ENCODE measurements around the gene MYOG.

Gene MYOG

DNA sequence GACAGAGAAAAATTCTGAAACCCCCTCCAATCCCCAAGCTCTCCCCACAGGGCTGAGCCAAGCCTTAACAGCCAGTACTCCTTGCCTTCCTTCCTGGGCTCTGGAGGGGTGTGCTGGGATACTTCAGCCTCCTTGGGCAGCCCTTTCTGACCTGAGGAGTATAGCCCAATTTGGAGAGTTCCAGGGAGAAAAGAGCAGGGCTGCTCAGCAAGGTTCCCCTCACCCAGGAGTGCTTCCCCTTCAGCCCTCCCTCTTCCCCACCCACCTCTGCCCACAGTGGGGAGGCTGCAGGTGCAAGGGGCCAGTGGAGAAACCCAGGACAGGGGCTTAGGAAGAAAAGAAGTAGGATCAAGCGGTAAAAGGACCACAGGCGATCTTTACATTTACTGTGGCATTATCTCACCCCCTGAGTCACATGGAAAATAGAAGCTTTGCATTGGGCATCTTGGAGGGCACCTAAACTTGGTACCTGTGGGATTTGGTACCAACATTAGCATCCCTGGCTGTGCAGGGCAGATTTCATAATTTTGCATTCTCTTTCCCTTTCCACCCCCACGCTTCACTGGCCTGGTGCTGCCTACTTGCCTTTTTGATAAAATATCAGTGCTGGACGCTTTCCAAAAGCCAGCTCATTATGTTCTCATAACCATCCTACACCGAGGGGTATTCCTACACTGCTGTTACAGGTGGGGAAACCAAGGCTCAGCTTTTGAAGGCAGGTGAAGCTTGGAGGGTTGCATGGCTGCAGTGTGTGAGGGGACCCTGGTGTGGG lies 38.9 kb upstream of the MYOG start:
- peak; percentile 9; the same call in 1 of the 3 replicates for ATAC-seq

DNA sequence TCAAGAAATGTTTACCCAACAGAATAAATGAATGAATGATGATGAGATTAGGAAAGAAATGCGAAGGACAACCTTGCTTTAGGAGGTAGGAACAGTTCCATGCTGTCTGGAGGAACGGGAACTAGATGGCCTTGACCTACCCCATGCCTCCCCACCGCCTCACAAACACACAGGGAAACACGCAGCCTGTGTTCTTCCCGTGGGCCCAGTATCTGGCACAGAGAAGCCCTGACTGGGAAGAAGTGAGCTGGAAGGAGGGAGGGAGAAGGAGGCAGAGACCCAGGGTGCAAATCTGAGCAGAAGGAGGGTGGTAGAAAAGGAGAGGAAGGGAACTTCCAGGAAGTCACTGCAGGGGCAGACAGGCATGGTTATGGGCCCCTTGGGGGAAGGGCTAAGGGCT lies 38.2 kb upstream of the MYOG start:
- ATAC-seq = no peak
- TF ChIP-seq, protein P1, sequence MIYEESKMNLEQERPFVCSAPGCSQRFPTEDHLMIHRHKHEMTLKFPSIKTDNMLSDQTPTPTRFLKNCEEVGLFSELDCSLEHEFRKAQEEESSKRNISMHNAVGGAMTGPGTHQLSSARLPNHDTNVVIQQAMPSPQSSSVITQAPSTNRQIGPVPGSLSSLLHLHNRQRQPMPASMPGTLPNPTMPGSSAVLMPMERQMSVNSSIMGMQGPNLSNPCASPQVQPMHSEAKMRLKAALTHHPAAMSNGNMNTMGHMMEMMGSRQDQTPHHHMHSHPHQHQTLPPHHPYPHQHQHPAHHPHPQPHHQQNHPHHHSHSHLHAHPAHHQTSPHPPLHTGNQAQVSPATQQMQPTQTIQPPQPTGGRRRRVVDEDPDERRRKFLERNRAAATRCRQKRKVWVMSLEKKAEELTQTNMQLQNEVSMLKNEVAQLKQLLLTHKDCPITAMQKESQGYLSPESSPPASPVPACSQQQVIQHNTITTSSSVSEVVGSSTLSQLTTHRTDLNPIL (CRISPR knock-in tag; IDR thresholded peaks at IDR 0.05; ENCODE audit: low read depth) = no peak
- TF ChIP-seq BACH2 (CRISPR knock-in tag; IDR thresholded peaks at IDR 0.05; ENCODE audit: borderline replicate concordance) (no peak), RARB (CRISPR knock-in tag; IDR thresholded peaks at IDR 0.05) (no peak), CSDC2 (CRISPR knock-in tag; IDR thresholded peaks at IDR 0.05) (no peak), ARNTL (CRISPR knock-in tag; IDR thresholded peaks at IDR 0.05; ENCODE audit: borderline replicate concordance, low read depth) (no peak), ZC3H10 (CRISPR knock-in tag; IDR thresholded peaks at IDR 0.05) (no peak), TCF4 (CRISPR knock-in tag; IDR thresholded peaks at IDR 0.05; ENCODE audit: borderline replicate concordance) (no peak), SNAI2 (CRISPR knock-in tag; IDR thresholded peaks at IDR 0.05) (no peak), ZNF565 (CRISPR knock-in tag; conservative IDR thresholded peaks at IDR 0.05; ENCODE audit: low read depth) (no peak)

More for the DNA sequence above, 38.9 kb upstream of the MYOG start:
- TF ChIP-seq GLIS3 (CRISPR knock-in tag; IDR thresholded peaks at IDR 0.05) (no peak), ZC3H10 (CRISPR knock-in tag; IDR thresholded peaks at IDR 0.05) (no peak), TOX (CRISPR knock-in tag; IDR thresholded peaks at IDR 0.05; ENCODE audit: borderline replicate concordance) (no peak), PPARA (CRISPR knock-in tag; IDR thresholded peaks at IDR 0.05; ENCODE audit: borderline replicate concordance) (no peak), ISL1 (CRISPR knock-in tag; IDR thresholded peaks at IDR 0.05) (no peak)

DNA sequence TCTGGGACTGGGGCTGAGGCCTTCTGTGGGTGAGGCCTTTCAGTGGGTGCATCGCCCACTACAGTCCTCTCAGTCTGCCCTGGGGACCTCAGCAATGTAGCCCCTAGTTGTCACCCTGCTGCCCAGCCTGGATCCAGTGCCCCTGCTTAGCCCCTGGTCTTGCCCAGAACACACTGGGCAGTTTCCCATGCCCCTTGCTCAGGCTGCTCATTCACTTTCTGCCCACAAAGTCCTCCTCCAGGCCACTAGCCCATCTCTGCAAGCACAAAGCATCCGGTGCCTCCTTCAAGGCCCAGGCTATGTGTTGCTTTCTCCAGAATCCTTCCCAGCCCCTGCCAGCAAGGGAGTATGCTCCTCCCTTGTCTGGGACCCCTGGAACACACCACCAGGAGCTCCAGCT lies 36.3 kb upstream of the MYOG start:
- ATAC-seq = no peak
- TF ChIP-seq OSR1 (CRISPR knock-in tag; IDR thresholded peaks at IDR 0.05) (no peak), RARB (CRISPR knock-in tag; IDR thresholded peaks at IDR 0.05) (no peak), ZNF8 (CRISPR knock-in tag; IDR thresholded peaks at IDR 0.05) (no peak), TOX (CRISPR knock-in tag; IDR thresholded peaks at IDR 0.05; ENCODE audit: borderline replicate concordance) (no peak), ISL1 (CRISPR knock-in tag; IDR thresholded peaks at IDR 0.05) (no peak)
- TF ChIP-seq, protein P1 (CRISPR knock-in tag; IDR thresholded peaks at IDR 0.05; ENCODE audit: low read depth) = no peak
- TF ChIP-seq, protein P2, sequence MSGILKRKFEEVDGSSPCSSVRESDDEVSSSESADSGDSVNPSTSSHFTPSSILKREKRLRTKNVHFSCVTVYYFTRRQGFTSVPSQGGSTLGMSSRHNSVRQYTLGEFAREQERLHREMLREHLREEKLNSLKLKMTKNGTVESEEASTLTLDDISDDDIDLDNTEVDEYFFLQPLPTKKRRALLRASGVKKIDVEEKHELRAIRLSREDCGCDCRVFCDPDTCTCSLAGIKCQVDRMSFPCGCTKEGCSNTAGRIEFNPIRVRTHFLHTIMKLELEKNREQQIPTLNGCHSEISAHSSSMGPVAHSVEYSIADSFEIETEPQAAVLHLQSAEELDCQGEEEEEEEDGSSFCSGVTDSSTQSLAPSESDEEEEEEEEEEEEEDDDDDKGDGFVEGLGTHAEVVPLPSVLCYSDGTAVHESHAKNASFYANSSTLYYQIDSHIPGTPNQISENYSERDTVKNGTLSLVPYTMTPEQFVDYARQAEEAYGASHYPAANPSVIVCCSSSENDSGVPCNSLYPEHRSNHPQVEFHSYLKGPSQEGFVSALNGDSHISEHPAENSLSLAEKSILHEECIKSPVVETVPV (CRISPR knock-in tag; IDR thresholded peaks at IDR 0.05) = no peak
- TF ChIP-seq, protein P3, sequence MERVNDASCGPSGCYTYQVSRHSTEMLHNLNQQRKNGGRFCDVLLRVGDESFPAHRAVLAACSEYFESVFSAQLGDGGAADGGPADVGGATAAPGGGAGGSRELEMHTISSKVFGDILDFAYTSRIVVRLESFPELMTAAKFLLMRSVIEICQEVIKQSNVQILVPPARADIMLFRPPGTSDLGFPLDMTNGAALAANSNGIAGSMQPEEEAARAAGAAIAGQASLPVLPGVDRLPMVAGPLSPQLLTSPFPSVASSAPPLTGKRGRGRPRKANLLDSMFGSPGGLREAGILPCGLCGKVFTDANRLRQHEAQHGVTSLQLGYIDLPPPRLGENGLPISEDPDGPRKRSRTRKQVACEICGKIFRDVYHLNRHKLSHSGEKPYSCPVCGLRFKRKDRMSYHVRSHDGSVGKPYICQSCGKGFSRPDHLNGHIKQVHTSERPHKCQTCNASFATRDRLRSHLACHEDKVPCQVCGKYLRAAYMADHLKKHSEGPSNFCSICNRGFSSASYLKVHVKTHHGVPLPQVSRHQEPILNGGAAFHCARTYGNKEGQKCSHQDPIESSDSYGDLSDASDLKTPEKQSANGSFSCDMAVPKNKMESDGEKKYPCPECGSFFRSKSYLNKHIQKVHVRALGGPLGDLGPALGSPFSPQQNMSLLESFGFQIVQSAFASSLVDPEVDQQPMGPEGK (CRISPR knock-in tag; IDR thresholded peaks at IDR 0.05; ENCODE audit: borderline replicate concordance) = no peak

DNA sequence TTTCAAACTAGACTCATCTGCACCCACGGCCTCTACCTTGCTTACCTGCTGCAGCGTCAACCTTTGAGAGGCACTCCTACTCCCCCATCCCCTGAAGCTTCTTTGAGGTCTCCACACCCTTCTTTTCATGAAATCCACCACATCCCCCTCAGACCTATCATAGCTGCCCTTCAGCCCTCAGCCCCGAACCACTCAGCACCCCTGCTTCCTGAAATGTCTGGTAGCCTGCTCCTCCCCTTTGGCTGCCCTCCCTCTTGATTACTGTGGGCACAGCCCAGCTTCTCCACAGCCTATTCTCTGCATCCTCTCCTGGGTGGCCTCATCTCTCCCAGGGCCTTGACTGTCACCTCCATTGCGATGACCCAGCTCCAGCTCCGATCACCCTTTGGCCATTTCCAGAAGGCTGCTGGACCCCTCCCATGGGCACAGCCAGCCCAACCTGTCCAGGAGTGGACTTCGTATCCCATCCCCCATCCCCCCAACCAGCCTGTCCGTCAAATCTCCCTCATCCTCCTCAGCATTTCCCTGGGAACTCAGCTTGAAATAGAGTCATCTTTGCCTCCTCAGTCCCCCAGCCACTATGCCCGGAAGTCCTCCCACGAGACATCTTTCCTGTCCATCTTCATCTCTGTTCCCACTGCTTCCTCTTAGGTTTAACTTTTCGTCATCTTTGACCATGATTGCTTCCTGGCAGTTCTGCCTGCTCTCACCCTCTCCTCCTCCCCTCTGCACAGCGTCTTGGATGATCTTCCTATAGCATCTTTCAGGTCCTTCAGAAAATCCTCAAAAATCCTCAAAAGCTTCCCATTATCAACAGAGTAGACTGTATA lies 35.6 kb upstream of the MYOG start:
- no peak for ATAC-seq
- no peak for TF ChIP-seq ZNF8 (CRISPR knock-in tag; IDR thresholded peaks at IDR 0.05)
- TF ChIP-seq, protein P4, sequence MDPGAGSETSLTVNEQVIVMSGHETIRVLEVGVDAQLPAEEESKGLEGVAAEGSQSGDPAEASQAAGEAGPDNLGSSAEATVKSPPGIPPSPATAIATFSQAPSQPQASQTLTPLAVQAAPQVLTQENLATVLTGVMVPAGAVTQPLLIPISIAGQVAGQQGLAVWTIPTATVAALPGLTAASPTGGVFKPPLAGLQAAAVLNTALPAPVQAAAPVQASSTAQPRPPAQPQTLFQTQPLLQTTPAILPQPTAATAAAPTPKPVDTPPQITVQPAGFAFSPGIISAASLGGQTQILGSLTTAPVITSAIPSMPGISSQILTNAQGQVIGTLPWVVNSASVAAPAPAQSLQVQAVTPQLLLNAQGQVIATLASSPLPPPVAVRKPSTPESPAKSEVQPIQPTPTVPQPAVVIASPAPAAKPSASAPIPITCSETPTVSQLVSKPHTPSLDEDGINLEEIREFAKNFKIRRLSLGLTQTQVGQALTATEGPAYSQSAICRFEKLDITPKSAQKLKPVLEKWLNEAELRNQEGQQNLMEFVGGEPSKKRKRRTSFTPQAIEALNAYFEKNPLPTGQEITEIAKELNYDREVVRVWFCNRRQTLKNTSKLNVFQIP (CRISPR knock-in tag; IDR thresholded peaks at IDR 0.05; ENCODE audit: borderline replicate concordance, low read depth) = no peak
- TF ChIP-seq CSDC2 (CRISPR knock-in tag; IDR thresholded peaks at IDR 0.05) = no peak
- TF ChIP-seq ARNTL (CRISPR knock-in tag; IDR thresholded peaks at IDR 0.05; ENCODE audit: borderline replicate concordance, low read depth) = no peak
- no peak for TF ChIP-seq SNAI2 (CRISPR knock-in tag; IDR thresholded peaks at IDR 0.05)
- TF ChIP-seq ZFP3 (CRISPR knock-in tag; IDR thresholded peaks at IDR 0.05) = no peak
- TF ChIP-seq, protein P2 (CRISPR knock-in tag; IDR thresholded peaks at IDR 0.05) = no peak
- TF ChIP-seq TCF4 (CRISPR knock-in tag; IDR thresholded peaks at IDR 0.05; ENCODE audit: borderline replicate concordance) = no peak
- no peak for TF ChIP-seq ZC3H10 (CRISPR knock-in tag; IDR thresholded peaks at IDR 0.05)
- TF ChIP-seq, protein P3 (CRISPR knock-in tag; IDR thresholded peaks at IDR 0.05; ENCODE audit: borderline replicate concordance) = no peak
- no peak for TF ChIP-seq PPARA (CRISPR knock-in tag; IDR thresholded peaks at IDR 0.05; ENCODE audit: borderline replicate concordance)
- TF ChIP-seq, protein P1 (CRISPR knock-in tag; IDR thresholded peaks at IDR 0.05; ENCODE audit: low read depth) = no peak
- no peak for TF ChIP-seq OSR1 (CRISPR knock-in tag; IDR thresholded peaks at IDR 0.05)

Measured in SK-N-SH treated with all-trans-retinoic acid at 6 μM for 48 hours (cell line).